ENCODE measurements around the gene THOC5. TPM values are rescaled to one million over a fixed set of nuclear protein-coding genes. Genes with fewer than 3 reads are reported as not detected.

The THOC5 gene
- polyA plus RNA-seq, 4 donors, result 20.3 to 27.3 (median 22.5) TPM

GRCh38 chr22:29456211-29456671, 97.3 kb downstream of the THOC5 start:
- H3K27me3 ChIP-seq (ENCODE audit: control insufficient read depth in 3 of 3, insufficient read depth in 3 of 3, low read length in 3 of 3), result no peaks in the 10 kb centered on the region
- DNase-seq (no peak), FAIRE-seq (no peak)
- H3K27ac ChIP-seq (ENCODE audit: low read depth in 1 of 3, low read length in 2 of 3), result no peak overlapping the region
- H3K4me3 ChIP-seq (ENCODE audit: low read depth in 1 of 3, low read length in 3 of 3), result no peak overlapping the region
- WGBS, 3 donors, result 74 to 80% (median 79%) methylated on average over 9 of the region's 9 CpGs
- peaks cover 0 to 4% (median 0%) of the 10 kb centered on the region in 3 donors for H3K36me3 ChIP-seq (ENCODE audit: control insufficient read depth in 3 of 3, insufficient read depth in 2 of 3, low read depth in 1 of 3, low read length in 3 of 3)
- no peaks in the 10 kb centered on the region for H3K4me1 ChIP-seq (ENCODE audit: control insufficient read depth in 3 of 3, insufficient read depth in 2 of 3, low read depth in 1 of 3, low read length in 2 of 3)
- H3K9me3 ChIP-seq (ENCODE audit: control insufficient read depth in 2 of 2, insufficient read depth in 1 of 2, low read depth in 1 of 2, low read length in 1 of 2), result no peaks in the 10 kb centered on the region

Other genes with a start within 250 kb of the THOC5 start
- 10 to 100 TPM in 3 of 4 donors, 1 to 10 TPM in 1; 3.9 to 49.0 (median 29.0) TPM for gene GAS2L1, start 247.1 kb downstream of the THOC5 start, polyA plus RNA-seq
- gene RASL10A, start 238.1 kb downstream of the THOC5 start, polyA plus RNA-seq, result 1 to 10 TPM in 3 of 4 donors, under 1 TPM in 1; 0.74 to 4.1 (median 3.8) TPM
- 10 to 100 TPM; 51.6 to 61.6 (median 57.6) TPM for gene AP1B1, start 165.2 kb downstream of the THOC5 start, polyA plus RNA-seq
- gene RFPL1, start 115.2 kb downstream of the THOC5 start, polyA plus RNA-seq, result under 1 TPM in 2 of 4 donors, not detected in 2; 0.04 to 0.43 TPM
- gene NEFH, start 73.5 kb downstream of the THOC5 start, polyA plus RNA-seq, result 1 to 10 TPM in 2 of 4 donors, not detected in 2; 1.9 to 4.7 TPM
- gene NIPSNAP1, start 27.4 kb upstream of the THOC5 start, polyA plus RNA-seq, result 100 to 1,000 TPM in 1 of 4 donors, 10 to 100 TPM in 3; 53.2 to 145 (median 87.2) TPM
- gene NF2, start 49.9 kb upstream of the THOC5 start, polyA plus RNA-seq, result 10 to 100 TPM in 2 of 4 donors, 1 to 10 TPM in 2; 6.5 to 14.7 (median 9.8) TPM
- 1 to 10 TPM in 2 of 4 donors, under 1 TPM in 2; 0.27 to 4.2 (median 1.4) TPM for gene CABP7, start 166.2 kb upstream of the THOC5 start, polyA plus RNA-seq
- 10 to 100 TPM; 17.1 to 36.5 (median 25.4) TPM for gene ZMAT5, start 213.2 kb upstream of the THOC5 start, polyA plus RNA-seq
- 100 to 1,000 TPM; 111 to 564 (median 343) TPM for gene UQCR10, start 213.6 kb upstream of the THOC5 start, polyA plus RNA-seq

All from small intestine (tissue), 7 donors.